ENCODE results near the gene TP53.

The TP53 gene

GRCh38 chr17:7706631-7707354 lies 19.5 kb upstream of the TP53 start:
- DNase-seq (ENCODE audit: low spot score) = no peak

GRCh38 chr17:7705269-7706255 lies 18.3 kb upstream of the TP53 start:
- no peak for DNase-seq (ENCODE audit: low spot score)

- DNase-seq (ENCODE audit: low spot score) = peak; percentile 56
Observed at GRCh38 chr17:7704601-7705268, 17.4 kb upstream of the TP53 start, which contains the start of gene EFNB3. EFNB3 (plus strand) TSS chr17:7705202; CDS start chr17:7705599, 397 bp downstream.

- DNase-seq (ENCODE audit: low spot score) = peak; percentile 39
Observed at GRCh38 chr17:7703584-7704479, 16.5 kb upstream of the TP53 start.

- DNase-seq (ENCODE audit: low spot score) = no peak
Observed at GRCh38 chr17:7702776-7703175, 15.5 kb upstream of the TP53 start.

GRCh38 chr17:7701681-7702080 lies 14.4 kb upstream of the TP53 start:
- DNase-seq (ENCODE audit: low spot score) = no peak

GRCh38 chr17:7700510-7700909 lies 13.2 kb upstream of the TP53 start:
- DNase-seq (ENCODE audit: low spot score) = no peak

- no peak for DNase-seq (ENCODE audit: low spot score)
Observed at GRCh38 chr17:7697828-7698588, 10.7 kb upstream of the TP53 start.

- no peak for DNase-seq (ENCODE audit: low spot score)
Observed at GRCh38 chr17:7695586-7695985, 8.3 kb upstream of the TP53 start.

- DNase-seq (ENCODE audit: low spot score) = no peak
Observed at GRCh38 chr17:7688808-7689316, 1.6 kb upstream of the TP53 start.

GRCh38 chr17:7687908-7688807 lies 868 bp upstream of the TP53 start, which contains the start of gene WRAP53:
WRAP53 (plus strand) TSS chr17:7688477; CDS start chr17:7688649, 172 bp downstream.
- peak; percentile 97 for DNase-seq (ENCODE audit: low spot score)

GRCh38 chr17:7686222-7687071 lies 843 bp downstream of the TP53 start:
- DNase-seq (ENCODE audit: low spot score) = peak; percentile 87

- DNase-seq (ENCODE audit: low spot score) = peak; percentile 94
Observed at GRCh38 chr17:7685533-7686221, 1.6 kb downstream of the TP53 start.

- DNase-seq (ENCODE audit: low spot score) = no peak
Observed at GRCh38 chr17:7684851-7685532, 2.3 kb downstream of the TP53 start.

- DNase-seq (ENCODE audit: low spot score) = no peak
Observed at GRCh38 chr17:7677388-7678067, 9.8 kb downstream of the TP53 start.

- DNase-seq (ENCODE audit: low spot score) = peak; percentile 4
Observed at GRCh38 chr17:7676533-7676932, 10.8 kb downstream of the TP53 start.

All from GM03348 (cell line).